Lower lobe of right lung (tissue), 2 donors: Measurements from ENCODE around the gene PHYH. TPM values are rescaled to one million over a fixed set of nuclear protein-coding genes. Genes with fewer than 3 reads are reported as not detected.
"Not testable (repeated sequence)": the region's sequence is repeated elsewhere in the genome, so short reads cannot be mapped to it uniquely, and the experiment has no call there.

ENCODE experiments used
- ATAC-seq, 2 donors: fragments of 200-7000 bp; cut with Tn5 transposase; one replicate each; pipeline ENCODE4 v1.9.1; 2020 to 2022; ENCODE audit warnings: mild to moderate bottlenecking in 2 of 2, moderate library complexity in 2 of 2
- DNase-seq: peaks from one replicate; pipeline ENCODE4 v3.0.0-alpha.2; 2020
- H3K27ac ChIP-seq: fragments of 200-600 bp; one replicate; pipeline ENCODE4 v1.8.0; 2022
- H3K27me3 ChIP-seq: fragments of 200-600 bp; one replicate; pipeline ENCODE4 v1.8.0; 2022; ENCODE audit warnings: low read depth
- H3K36me3 ChIP-seq: fragments of 200-600 bp; one replicate; pipeline ENCODE4 v1.8.0; 2022; ENCODE audit warnings: mild to moderate bottlenecking
- H3K4me1 ChIP-seq: fragments of 200-600 bp; one replicate; pipeline ENCODE4 v1.8.0; 2022
- H3K4me3 ChIP-seq: fragments of 200-600 bp; one replicate; pipeline ENCODE4 v1.8.0; 2022; ENCODE audit warnings: mild to moderate bottlenecking
- H3K9me3 ChIP-seq: fragments of 200-600 bp; one replicate; pipeline ENCODE4 v1.8.0; 2022
- CTCF ChIP-seq: fragments of 200-600 bp; IDR thresholded peaks from one replicate; pipeline ENCODE4 v1.8.0; 2022; ENCODE audit warnings: antibody characterized with exemption, mild to moderate bottlenecking
- intact Hi-C: fragments of 100-400 bp; cut with DNase I; formaldehyde crosslinking; loops from one replicate; pipeline ENCODE4 v1.11.0; 2022
- total RNA-seq: library from RNA; stranded (reverse); fragmentation: NEBNext Ultra II Directional; extraction: Animal tissue kit (Norgen Biotek cat#: 25700); gene quantifications from one replicate; pipeline ENCODE4 v1.2.1, GENCODE V29; 2021
- donor health status: DM: no; HTN: yes; CAD: no; lungs with severe emphysema.

The PHYH gene
- total RNA-seq, 1 donor from 2014 or later, result 30.3 TPM

GRCh38 chr10:13337128-13337826 is 37.4 kb upstream of the PHYH start:
- DNase-seq (no peak), ATAC-seq (no peak)
- Histone ChIP-seq H3K9me3 (no peaks in the 10 kb centered on the region), H3K36me3 (peaks cover 56% of the 10 kb centered on the region), H3K27ac (no peak overlapping the region), H3K4me1 (peaks cover 5% of the 10 kb centered on the region), H3K27me3 (no peaks in the 10 kb centered on the region), H3K4me3 (no peak overlapping the region)
- intact Hi-C loops, result no loop called here
- no peak for TF ChIP-seq CTCF

GRCh38 chr10:13335881-13336280 is 36.0 kb upstream of the PHYH start:
- H3K36me3 ChIP-seq, result peaks cover 70% of the 10 kb centered on the region
- intact Hi-C loops, result no loop called here
- DNase-seq (no peak), ATAC-seq (no peak)
- no peak for TF ChIP-seq CTCF
- no peak overlapping the region for H3K4me3 ChIP-seq
- peaks cover 5% of the 10 kb centered on the region for H3K4me1 ChIP-seq
- no peaks in the 10 kb centered on the region for H3K27me3 ChIP-seq
- H3K27ac ChIP-seq, result no peak overlapping the region
- H3K9me3 ChIP-seq, result no peaks in the 10 kb centered on the region

DNA sequence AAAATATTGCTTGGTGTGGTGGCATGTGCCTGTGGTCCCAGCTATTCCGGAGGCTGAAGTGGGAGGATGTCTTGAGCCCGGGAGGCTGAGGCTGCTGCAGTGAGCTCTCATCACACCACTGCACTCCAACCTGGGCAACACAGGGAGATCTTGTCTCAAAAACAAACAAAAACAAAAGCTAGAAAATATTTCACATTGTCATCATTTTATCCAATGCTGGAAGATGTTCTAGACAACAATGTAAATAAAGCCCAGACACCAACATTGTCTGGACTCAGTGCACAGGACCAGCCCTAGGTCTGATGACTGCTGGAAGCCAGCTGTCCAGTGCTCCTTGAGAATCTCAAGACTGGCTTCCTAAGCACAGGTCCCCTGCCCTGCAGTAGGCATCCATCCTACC is 34.7 kb upstream of the PHYH start:
- H3K27me3 ChIP-seq, result no peaks in the 10 kb centered on the region
- H3K9me3 ChIP-seq, result no peaks in the 10 kb centered on the region
- intact Hi-C loops, result no loop called here
- H3K27ac ChIP-seq, result no peak overlapping the region
- ATAC-seq, result no peak
- no peak for TF ChIP-seq CTCF
- H3K36me3 ChIP-seq, result peaks cover 84% of the 10 kb centered on the region
- H3K4me3 ChIP-seq, result no peak overlapping the region
- no peak for DNase-seq
- H3K4me1 ChIP-seq, result peaks cover 5% of the 10 kb centered on the region

DNA sequence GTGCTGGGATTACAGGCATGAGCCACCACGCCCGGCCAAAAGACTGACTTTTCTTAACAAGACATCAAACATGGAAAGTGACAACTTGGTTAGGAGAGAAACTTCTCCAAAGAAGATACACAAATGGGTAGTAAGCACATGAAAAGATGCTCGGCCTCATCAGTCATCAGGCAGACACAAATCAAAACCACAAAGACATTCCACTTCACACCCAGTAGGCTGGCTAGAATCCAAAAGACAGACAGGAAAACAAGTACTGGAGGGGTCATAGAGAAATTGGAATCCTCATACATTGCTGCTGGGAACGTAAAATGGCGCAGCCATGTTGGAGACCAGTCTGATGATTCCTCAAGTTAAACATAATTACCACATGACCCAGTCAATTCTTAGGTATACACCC is 31.8 kb upstream of the PHYH start:
- Histone ChIP-seq H3K27me3 (no peaks in the 10 kb centered on the region), H3K4me1 (no peaks in the 10 kb centered on the region), H3K27ac (no peak overlapping the region), H3K4me3 (no peak overlapping the region), H3K9me3 (no peaks in the 10 kb centered on the region), H3K36me3 (peaks cover 98% of the 10 kb centered on the region)
- DNase-seq, result no peak
- intact Hi-C loops, result no loop called here
- TF ChIP-seq CTCF, result no peak
- ATAC-seq, result no peak

- H3K4me3 ChIP-seq, H3K27me3 ChIP-seq, H3K9me3 ChIP-seq, DNase-seq, H3K4me1 ChIP-seq, intact Hi-C loops, H3K27ac ChIP-seq, ATAC-seq: not testable (repeated sequence)
- peaks cover 99% of the 10 kb centered on the region for H3K36me3 ChIP-seq
Measured at GRCh38 chr10:13330980-13331379, 31.1 kb upstream of the PHYH start.

- Histone ChIP-seq H3K9me3 (no peaks in the 10 kb centered on the region), H3K36me3 (peaks cover 99% of the 10 kb centered on the region), H3K27ac (no peak overlapping the region), H3K4me1 (no peaks in the 10 kb centered on the region), H3K4me3 (no peak overlapping the region), H3K27me3 (no peaks in the 10 kb centered on the region)
- ATAC-seq (no peak), DNase-seq (no peak)
- TF ChIP-seq CTCF, result no peak
- intact Hi-C loops, result no loop called here
Measured at GRCh38 chr10:13329565-13329964, 29.7 kb upstream of the PHYH start.
